ENCODE measurements around the gene CKS2. TPM values are rescaled to one million over a fixed set of nuclear protein-coding genes. Genes with fewer than 3 reads are reported as not detected.

CKS2 gene
- total and polyA plus RNA-seq, 2 of the 8 experiments (the other 6 are each of a cell fraction or from before 2014, with no cell fraction given), result 337 to 689 TPM

- H4K8ac ChIP-seq (ENCODE audit: extremely low read depth, insufficient read depth, low read length), result no peak overlapping the region
- no peaks in the 10 kb centered on the region for H3K9me3 ChIP-seq (ENCODE audit: insufficient read depth in 2 of 2, low read depth in 1 of 2, low read length in 1 of 2)
- H3K14ac ChIP-seq (ENCODE audit: insufficient read length), result no peak overlapping the region
- no peak overlapping the region for H2BK20ac ChIP-seq (ENCODE audit: low read length)
- no peak overlapping the region for H4K5ac ChIP-seq (ENCODE audit: insufficient read length, low read depth, low read length)
- H3K27ac ChIP-seq (ENCODE audit: low read depth, low read length), result no peak overlapping the region
- H2BK15ac ChIP-seq (ENCODE audit: low read length), result no peak overlapping the region
- peaks cover 2 to 5% of the 10 kb centered on the region in 2 experiments for H4K20me1 ChIP-seq (replicated peaks in 1 of 2; ENCODE audit: control insufficient read depth in 1 of 2, insufficient read depth in 2 of 2, low read length in 2 of 2)
- no peak overlapping the region for H3K18ac ChIP-seq (ENCODE audit: extremely low read depth, low read length)
- no peak overlapping the region for H3K9ac ChIP-seq (replicated peaks in 1 of 4; ENCODE audit: extremely low read depth in 1 of 4, low read depth in 3 of 4, low read length in 3 of 4)
- H3K79me1 ChIP-seq (ENCODE audit: low read depth, low read length), result no peaks in the 10 kb centered on the region
- POLR2A ChIA-PET (ENCODE audit: partially characterized antibody), result interaction anchor here (1.3 to 4.1 kb wide), 6 partner anchors 8 to 110 kb away, joined by 3 to 14 read pairs (median 4); partner anchors contain the start of gene SECISBP2
- H4K91ac ChIP-seq (replicated peaks; ENCODE audit: insufficient read length, low read length), result no peak overlapping the region
- CTCF ChIA-PET (ENCODE audit: partially characterized antibody), result no interaction called here
- no peak overlapping the region for H2BK120ac ChIP-seq (replicated peaks; ENCODE audit: low read depth, low read length)
- H3K4me2 ChIP-seq (ENCODE audit: insufficient read depth in 1 of 2, low read depth in 2 of 2, low read length in 2 of 2), result no peak overlapping the region
- no peak overlapping the region for H3K4ac ChIP-seq (replicated peaks; ENCODE audit: insufficient read length, low read depth, low read length)
- no peak overlapping the region for H2BK5ac ChIP-seq (ENCODE audit: low read depth, low read length)
- 92% methylated on average over 8 of the region's 8 CpGs; no CpG with 5 or more reads in 1 of the 2 experiments for WGBS, 2 experiments (ENCODE audit: extremely low coverage in 1 of 2, insufficient coverage in 1 of 2, insufficient read length in 1 of 2, insufficient replicate concordance in 2 of 2, low coverage in 1 of 2, low lambda C conversion rate in 2 of 2, missing lambda C conversion rate in 1 of 2)
- H3K27me3 ChIP-seq (replicated peaks in 1 of 4; ENCODE audit: control insufficient read depth in 3 of 4, extremely low read depth in 1 of 4, insufficient read depth in 3 of 4, low read length in 3 of 4), result no peaks in the 10 kb centered on the region
- H2AK5ac ChIP-seq (ENCODE audit: low read depth, low read length), result no peak overlapping the region
- no peaks in the 10 kb centered on the region for H3K23me2 ChIP-seq (ENCODE audit: low read depth, low read length)
- no peak overlapping the region for H3K23ac ChIP-seq (ENCODE audit: insufficient read length)
- FAIRE-seq (no peak), DNase-seq (ENCODE audit: low read depth in 1 of 2, low spot score in 2 of 2) (no peak)
- H3K4me1 ChIP-seq (replicated peaks in 1 of 4; ENCODE audit: control insufficient read depth in 3 of 4, insufficient read depth in 4 of 4, low read length in 3 of 4), result no peaks in the 10 kb centered on the region
- H3K79me2 ChIP-seq (ENCODE audit: control insufficient read depth in 1 of 2, insufficient read depth in 2 of 2, low read length in 2 of 2), result peaks cover 5 to 32% of the 10 kb centered on the region in 2 experiments; a peak in 3 of 4 replicates
- no peak overlapping the region for H2AFZ ChIP-seq (ENCODE audit: low read length)
- peaks cover 2 to 78% (median 44%) of the 10 kb centered on the region in 4 experiments for H3K36me3 ChIP-seq (ENCODE audit: control insufficient read depth in 2 of 4, insufficient read depth in 4 of 4, low read length in 3 of 4)
- no peak overlapping the region for H3K56ac ChIP-seq (replicated peaks; ENCODE audit: insufficient read length, low read depth, low read length)
- no peak overlapping the region for H3K4me3 ChIP-seq (ENCODE audit: extremely low read depth in 1 of 4, insufficient read depth in 2 of 4, low read depth in 3 of 4, low read length in 4 of 4)
- H2BK12ac ChIP-seq (ENCODE audit: low read depth, low read length), result no peak overlapping the region
- TF ChIP-seq MAFK (IDR thresholded peaks at IDR 0.05; ENCODE audit: low read depth, low read length) (no peak), SIRT6 (IDR thresholded peaks at IDR 0.05; ENCODE audit: low read length) (no peak), TAF7 (optimal IDR thresholded peaks at IDR 0.05; ENCODE audit: borderline replicate concordance, low read depth, low read length) (no peak), RNF2 (IDR thresholded peaks at IDR 0.05; ENCODE audit: borderline replicate concordance, low read depth, low read length, missing control alignments, poor library complexity, severe bottlenecking) (no peak), USF2 (IDR thresholded peaks at IDR 0.05; ENCODE audit: low read length) (no peak), RFX5 (IDR thresholded peaks at IDR 0.05; ENCODE audit: borderline replicate concordance, low read depth, low read length) (no peak), GTF2F1 (IDR thresholded peaks at IDR 0.05; ENCODE audit: borderline replicate concordance, low read depth, low read length) (no peak), BCL11A (IDR thresholded peaks at IDR 0.05; ENCODE audit: low read depth in 2 of 2, low read length in 2 of 2) (no peak), SUZ12 (IDR thresholded peaks at IDR 0.05; ENCODE audit: low read length) (no peak), PHF8 (conservative IDR thresholded peaks at IDR 0.05; ENCODE audit: low read depth, low read length) (no peak)
- TF ChIP-seq, protein P1, sequence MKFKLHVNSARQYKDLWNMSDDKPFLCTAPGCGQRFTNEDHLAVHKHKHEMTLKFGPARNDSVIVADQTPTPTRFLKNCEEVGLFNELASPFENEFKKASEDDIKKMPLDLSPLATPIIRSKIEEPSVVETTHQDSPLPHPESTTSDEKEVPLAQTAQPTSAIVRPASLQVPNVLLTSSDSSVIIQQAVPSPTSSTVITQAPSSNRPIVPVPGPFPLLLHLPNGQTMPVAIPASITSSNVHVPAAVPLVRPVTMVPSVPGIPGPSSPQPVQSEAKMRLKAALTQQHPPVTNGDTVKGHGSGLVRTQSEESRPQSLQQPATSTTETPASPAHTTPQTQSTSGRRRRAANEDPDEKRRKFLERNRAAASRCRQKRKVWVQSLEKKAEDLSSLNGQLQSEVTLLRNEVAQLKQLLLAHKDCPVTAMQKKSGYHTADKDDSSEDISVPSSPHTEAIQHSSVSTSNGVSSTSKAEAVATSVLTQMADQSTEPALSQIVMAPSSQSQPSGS (IDR thresholded peaks at IDR 0.05; ENCODE audit: low read length), result no peak
Observed at GRCh38 chr9:89328064-89328463, 17.1 kb downstream of the CKS2 start.

All from H1 (cell line).